IPS-20b (cell line): ENCODE results near the gene STAM2.
"Not testable (repeated sequence)": the region's sequence is repeated elsewhere in the genome, so short reads cannot be mapped to it uniquely, and the experiment has no call there.

ENCODE experiments used
- H3K27ac ChIP-seq: one replicate; pipeline ENCODE4 v1.5.1; 2013; ENCODE audit warnings: low read length
- H3K27me3 ChIP-seq: 2 replicates; pipeline ENCODE4 v1.6.1; 2013; ENCODE audit warnings: mild to moderate bottlenecking, low read length, inconsistent platforms; ENCODE audit not compliant: insufficient read depth
- H3K36me3 ChIP-seq: 2 replicates; pipeline ENCODE4 v1.6.1; 2013; ENCODE audit warnings: low read depth, mild to moderate bottlenecking, inconsistent platforms, low read length, moderate library complexity; ENCODE audit not compliant: insufficient read depth
- H3K4me1 ChIP-seq: 2 replicates; pipeline ENCODE4 v1.6.1; 2013; ENCODE audit warnings: mild to moderate bottlenecking, control low read depth, inconsistent platforms, low read length, moderate library complexity; ENCODE audit not compliant: insufficient read depth
- H3K4me3 ChIP-seq: 2 replicates; pipeline ENCODE4 v1.5.1; 2013; ENCODE audit warnings: mild to moderate bottlenecking, low read length, inconsistent platforms
- H3K9ac ChIP-seq: 2 replicates; pipeline ENCODE4 v1.6.1; 2013; ENCODE audit warnings: low read depth, mild to moderate bottlenecking, inconsistent platforms, low read length, moderate library complexity
- H3K9me3 ChIP-seq: 2 replicates; pipeline ENCODE4 v1.6.1; 2013; ENCODE audit warnings: mild to moderate bottlenecking, low read depth, low read length, inconsistent platforms; ENCODE audit not compliant: insufficient read depth

Gene STAM2

DNA sequence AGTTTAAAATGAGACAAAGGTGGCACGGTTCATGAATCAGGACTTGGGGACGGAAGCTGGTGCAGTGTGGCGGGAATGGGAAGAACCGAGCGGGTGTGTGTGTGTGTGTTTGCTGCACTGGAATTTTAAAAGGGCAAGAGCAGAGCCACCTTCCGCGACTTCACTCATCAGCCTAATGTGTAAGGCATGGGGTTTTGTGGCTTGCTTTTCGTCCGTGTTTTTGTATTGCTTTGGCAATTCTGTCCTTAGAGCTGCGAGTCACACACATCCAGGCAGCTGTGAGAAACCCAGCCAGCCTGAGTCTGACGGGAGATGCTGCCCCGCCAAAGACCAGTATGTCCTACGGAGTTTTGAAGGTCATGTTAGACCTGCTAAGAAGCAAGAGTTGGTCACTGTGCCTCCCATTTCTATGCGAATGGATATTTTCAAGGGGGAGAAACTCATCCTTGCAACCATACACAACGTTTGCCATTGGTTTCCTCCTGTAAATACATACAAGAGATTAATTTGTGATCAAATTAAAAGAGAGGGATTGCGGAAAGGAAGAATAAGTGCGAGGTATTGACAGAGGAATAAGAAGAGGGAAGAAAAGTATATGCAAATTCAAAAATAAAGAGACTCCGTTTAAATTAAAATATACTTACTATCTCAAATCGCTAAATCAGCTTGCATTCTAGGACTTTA is 76.1 kb downstream of the STAM2 start:
- Histone ChIP-seq H3K27me3 (peaks cover 72% of the 10 kb centered on the region), H3K36me3 (no peaks in the 10 kb centered on the region), H3K9me3 (no peaks in the 10 kb centered on the region), H3K9ac (peak overlapping the region; percentile 81; the same call in 1 of the 2 replicates), H3K27ac (no peak overlapping the region), H3K4me1 (0 out of 2 replicates have a peak, but pooled peaks cover 6% of the 10 kb centered on the region), H3K4me3 (peak overlapping the region; percentile 93)

DNA sequence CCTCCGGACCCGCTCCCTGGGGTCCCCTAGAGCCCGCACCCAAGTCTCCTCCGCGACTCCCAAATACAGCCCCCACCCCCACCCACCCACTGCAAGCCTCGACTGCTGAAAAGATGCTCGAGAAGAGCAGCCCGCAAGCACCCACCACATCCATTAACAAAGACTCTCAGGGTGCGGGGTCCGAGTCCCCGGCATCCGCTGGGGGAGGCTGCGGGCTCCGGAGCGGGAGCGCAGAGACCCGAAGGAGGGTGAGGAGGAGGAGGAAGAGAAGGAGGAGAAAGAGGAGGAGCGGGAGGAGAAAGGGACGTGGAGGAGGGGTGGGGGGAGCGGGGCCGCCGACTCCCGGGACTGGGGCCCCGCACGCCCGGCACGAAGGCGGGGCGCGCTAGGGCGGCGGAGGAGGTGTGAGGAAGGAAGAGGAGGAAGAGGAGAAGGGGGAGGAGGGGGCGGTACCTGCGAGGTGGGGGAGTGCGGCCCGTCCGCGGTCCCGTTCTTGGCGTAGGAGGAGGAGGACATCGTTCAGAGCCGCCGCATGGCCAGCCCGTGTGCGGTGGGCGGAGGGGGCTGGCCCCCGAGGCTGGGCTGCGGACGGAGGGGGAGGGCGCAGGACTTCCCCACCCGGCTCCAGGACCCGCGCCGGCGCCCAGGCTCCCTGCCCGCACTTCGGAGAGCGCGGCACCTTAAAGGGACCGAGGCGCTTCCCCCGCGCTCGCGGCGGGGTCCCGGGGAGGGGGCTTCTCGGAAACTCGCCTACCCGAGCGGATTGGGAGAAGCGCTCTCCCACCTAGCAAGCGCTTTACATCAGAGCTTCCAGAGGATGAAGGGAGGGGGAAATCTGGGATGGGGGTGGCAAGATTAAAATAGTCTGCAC is 76.8 kb downstream of the STAM2 start, which contains the start of gene CACNB4:
CACNB4 (minus strand) TSS at position 549 of the 871 bp plus-strand sequence.
- Histone ChIP-seq H3K9ac (peak within 1 kb of the TSS; percentile 81; the same call in 1 of the 2 replicates), H3K4me3 (peak within 1 kb of the TSS; percentile 93), H3K9me3 (no peaks in the 10 kb centered on the region), H3K4me1 (0 out of 2 replicates have a peak, but pooled peaks cover 6% of the 10 kb centered on the region), H3K36me3 (no peaks in the 10 kb centered on the region), H3K27ac (no peak within 1 kb of the TSS), H3K27me3 (peaks cover 76% of the 10 kb centered on the region)

DNA sequence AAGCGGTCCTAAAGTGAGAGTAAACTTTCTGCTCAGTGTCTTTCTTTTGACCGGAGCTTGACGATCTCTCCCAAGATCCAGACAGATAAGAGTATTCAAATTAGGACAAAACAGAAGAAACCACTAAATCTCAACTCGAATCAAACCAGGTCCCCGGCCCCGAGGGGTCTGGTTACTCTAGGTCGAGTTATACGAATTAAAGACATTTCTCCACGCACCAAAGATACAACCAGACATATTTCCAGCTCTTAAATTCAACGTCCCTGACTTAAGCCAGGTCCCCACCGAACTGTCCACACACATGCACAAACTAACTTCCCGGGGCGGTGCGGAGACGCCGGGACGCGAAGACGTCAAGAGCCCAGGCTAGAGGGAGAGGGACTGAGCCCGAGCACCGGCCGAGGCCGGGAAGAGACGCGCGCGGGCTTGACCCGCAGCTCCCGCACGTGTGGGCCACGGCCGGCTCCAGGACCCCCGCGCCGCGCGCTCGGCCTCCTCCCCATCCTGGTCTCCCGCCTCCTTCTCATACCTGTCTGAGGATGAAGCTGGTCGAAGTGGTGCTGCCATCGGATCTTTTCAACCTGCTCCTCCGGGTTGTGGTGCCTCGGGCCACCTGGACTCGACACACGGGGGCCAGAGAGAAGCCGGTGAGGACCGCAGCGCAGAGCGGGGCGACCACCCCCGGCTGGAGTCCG is 77.6 kb downstream of the STAM2 start:
- Histone ChIP-seq H3K4me3 (peak overlapping the region; percentile 93), H3K4me1 (0 out of 2 replicates have a peak, but pooled peaks cover 6% of the 10 kb centered on the region), H3K9ac (peak overlapping the region; percentile 38; the same call in 1 of the 2 replicates), H3K36me3 (no peaks in the 10 kb centered on the region), H3K27ac (no peak overlapping the region), H3K9me3 (no peaks in the 10 kb centered on the region), H3K27me3 (peaks cover 76% of the 10 kb centered on the region)

DNA sequence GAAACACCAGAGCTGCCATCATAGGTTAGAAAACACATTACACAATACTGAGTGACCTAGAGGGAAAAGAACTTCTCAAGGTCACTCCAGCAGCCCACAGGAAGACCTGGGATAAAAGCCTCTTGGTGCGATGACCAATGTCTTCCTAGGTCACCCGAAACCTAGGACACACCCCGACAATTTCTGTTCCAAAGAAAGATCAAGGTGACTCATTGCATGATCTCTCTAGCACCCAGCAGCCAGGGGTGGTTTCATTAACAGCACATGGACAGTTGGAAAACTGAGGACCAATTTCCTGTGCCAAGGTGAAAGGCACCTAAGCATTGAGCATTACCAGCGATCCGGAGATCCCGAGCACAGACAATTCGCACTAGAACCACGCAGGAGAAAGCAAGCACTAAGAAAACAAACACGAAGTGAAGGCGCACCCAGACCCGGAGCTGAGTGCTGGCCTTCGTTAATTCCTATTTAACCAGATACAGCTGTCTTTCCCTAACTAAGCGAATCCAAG is 78.2 kb downstream of the STAM2 start:
- no peaks in the 10 kb centered on the region for H3K9me3 ChIP-seq
- H3K36me3 ChIP-seq, result no peaks in the 10 kb centered on the region
- H3K4me3 ChIP-seq, result peak overlapping the region; percentile 93
- no peak overlapping the region for H3K9ac ChIP-seq
- H3K27me3 ChIP-seq, result peaks cover 76% of the 10 kb centered on the region
- H3K27ac ChIP-seq, result no peak overlapping the region
- 0 out of 2 replicates have a peak, but pooled peaks cover 6% of the 10 kb centered on the region for H3K4me1 ChIP-seq

DNA sequence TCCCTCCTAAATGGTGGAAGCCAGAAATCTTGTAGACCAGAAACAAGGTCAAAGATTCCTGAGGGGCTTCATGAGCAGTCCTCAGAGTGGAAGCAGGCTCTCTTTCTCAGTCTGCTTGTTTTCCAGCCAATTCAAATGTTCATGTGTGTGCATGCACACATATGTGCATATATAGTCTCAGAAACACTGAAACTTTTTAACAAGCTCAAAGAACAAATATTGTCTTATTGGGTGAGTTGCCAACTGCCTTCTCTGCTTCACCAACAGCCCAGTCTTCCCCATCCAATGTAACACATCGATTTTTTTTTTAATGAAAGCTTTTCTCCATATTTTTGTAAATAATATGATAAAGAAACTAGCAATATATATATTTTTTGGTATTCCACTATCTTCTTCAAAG is 80.4 kb downstream of the STAM2 start:
- no peak overlapping the region for H3K27ac ChIP-seq
- H3K27me3 ChIP-seq, result peaks cover 60% of the 10 kb centered on the region
- H3K36me3 ChIP-seq, result no peaks in the 10 kb centered on the region
- H3K4me3 ChIP-seq, result no peak overlapping the region
- H3K9ac ChIP-seq, result no peak overlapping the region
- no peaks in the 10 kb centered on the region for H3K9me3 ChIP-seq
- H3K4me1 ChIP-seq, result 0 out of 2 replicates have a peak, but pooled peaks cover 6% of the 10 kb centered on the region

DNA sequence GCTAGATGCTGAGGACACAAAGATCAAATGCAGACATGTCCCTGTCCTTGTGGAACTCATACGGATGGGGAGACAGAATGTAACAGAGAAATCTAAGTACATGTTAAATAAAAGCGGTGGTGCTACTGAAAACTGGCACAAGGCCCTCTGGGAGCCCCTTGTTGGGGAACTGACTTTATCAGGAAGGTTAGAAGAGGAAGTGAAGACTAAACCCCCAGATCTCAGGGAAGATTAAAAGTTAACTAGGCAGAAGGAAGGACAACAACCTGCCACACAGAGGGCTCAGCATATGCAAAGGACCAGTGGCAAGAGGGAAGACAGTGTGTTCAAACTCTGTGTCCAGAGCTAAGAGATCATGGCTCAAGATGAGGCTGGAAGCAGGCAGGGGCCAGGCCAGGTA is 81.5 kb downstream of the STAM2 start:
- H3K36me3 ChIP-seq, result no peaks in the 10 kb centered on the region
- H3K9ac ChIP-seq, result no peak overlapping the region
- 0 out of 2 replicates have a peak, but pooled peaks cover 6% of the 10 kb centered on the region for H3K4me1 ChIP-seq
- H3K4me3 ChIP-seq, result no peak overlapping the region
- H3K27ac ChIP-seq, result no peak overlapping the region
- H3K27me3 ChIP-seq, result peaks cover 49% of the 10 kb centered on the region
- H3K9me3 ChIP-seq, result no peaks in the 10 kb centered on the region

DNA sequence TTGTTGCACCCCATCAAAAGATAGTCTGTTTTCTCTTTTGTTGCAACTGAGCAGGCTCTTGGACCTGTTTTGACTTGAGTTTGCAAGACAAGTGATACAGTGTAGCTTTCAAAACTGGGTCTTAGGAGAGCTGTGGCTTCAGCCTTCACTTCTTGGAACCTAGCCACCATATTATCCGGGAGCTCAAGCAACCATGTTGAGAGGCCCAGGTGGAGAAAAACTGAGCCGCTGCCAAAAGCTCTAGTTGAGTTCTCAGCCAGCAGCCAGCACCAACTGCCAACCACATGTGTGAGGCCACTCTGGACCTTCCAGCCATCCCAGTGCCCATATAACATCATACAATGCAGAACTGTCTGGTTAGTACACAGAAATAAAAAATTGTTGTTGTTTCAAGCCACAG is 82.1 kb downstream of the STAM2 start:
- Histone ChIP-seq H3K9me3 (no peaks in the 10 kb centered on the region), H3K27me3 (peaks cover 43% of the 10 kb centered on the region), H3K27ac (no peak overlapping the region), H3K36me3 (no peaks in the 10 kb centered on the region), H3K9ac (no peak overlapping the region), H3K4me3 (no peak overlapping the region), H3K4me1 (0 out of 2 replicates have a peak, but pooled peaks cover 6% of the 10 kb centered on the region)

DNA sequence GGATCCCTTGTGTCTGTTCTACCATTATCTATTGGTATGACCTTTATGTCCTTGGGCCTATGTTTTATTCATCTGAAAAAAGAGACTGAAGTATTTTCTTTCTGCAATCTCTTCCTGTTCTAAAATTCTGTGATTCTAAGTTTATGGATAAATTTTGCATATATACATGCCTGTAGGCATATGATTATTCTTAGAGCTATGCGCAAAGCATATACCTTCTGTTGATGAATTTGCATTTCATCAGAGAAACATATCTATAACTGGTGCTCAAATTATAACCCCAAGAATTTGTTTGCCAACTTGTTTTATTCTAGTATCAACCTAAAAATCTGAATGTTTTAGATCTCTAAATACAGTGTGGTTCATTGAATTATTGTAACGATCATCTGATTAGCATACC is 83.5 kb downstream of the STAM2 start:
- no peaks in the 10 kb centered on the region for H3K36me3 ChIP-seq
- peaks cover 30% of the 10 kb centered on the region for H3K27me3 ChIP-seq
- 0 out of 2 replicates have a peak, but pooled peaks cover under 1% of the 10 kb centered on the region for H3K4me1 ChIP-seq
- no peak overlapping the region for H3K9ac ChIP-seq
- no peak overlapping the region for H3K27ac ChIP-seq
- no peaks in the 10 kb centered on the region for H3K9me3 ChIP-seq
- H3K4me3 ChIP-seq, result no peak overlapping the region

DNA sequence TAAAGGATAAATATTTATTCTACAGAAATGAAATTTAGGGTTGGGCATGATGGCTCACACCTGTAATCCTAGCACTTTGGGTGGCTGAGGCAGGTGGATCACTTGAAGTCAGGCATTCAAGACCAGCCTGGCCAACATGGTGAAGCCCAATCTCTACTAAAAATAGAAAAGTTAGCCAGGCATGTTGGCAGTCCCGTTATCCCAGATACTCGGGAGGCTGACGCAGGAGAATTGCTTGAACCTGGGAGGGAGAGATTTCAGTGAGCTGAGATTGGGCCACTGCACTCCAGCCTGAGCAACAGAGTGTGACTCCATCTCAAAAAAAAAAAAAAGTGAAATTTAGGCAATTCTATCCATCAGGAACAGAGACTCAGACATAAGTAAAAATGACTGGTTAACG is 84.8 kb downstream of the STAM2 start:
- H3K36me3 ChIP-seq, H3K9ac ChIP-seq, H3K27ac ChIP-seq, H3K4me3 ChIP-seq, H3K4me1 ChIP-seq, H3K9me3 ChIP-seq: not testable (repeated sequence)
- H3K27me3 ChIP-seq, result peaks cover 16% of the 10 kb centered on the region

DNA sequence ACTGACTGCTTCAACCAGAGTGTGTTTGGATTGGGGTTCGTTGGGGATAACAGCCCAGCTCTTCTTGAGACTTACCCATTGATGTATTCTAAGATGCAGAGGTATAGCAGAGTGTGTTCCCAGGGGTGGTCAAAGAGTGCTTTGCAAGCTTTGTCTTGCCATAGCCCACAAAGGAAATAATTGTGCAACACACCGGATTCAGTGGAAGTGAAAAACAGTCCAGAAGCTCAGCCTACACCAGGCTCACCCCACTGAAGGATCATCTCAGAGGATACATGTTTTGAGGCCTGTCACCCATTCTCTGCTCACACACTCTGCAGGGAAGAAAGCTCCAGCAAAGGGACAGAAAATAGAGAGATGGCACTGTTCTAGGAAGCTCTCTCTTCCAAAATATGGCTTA is 86.3 kb downstream of the STAM2 start:
- Histone ChIP-seq H3K9me3 (no peaks in the 10 kb centered on the region), H3K4me3 (no peak overlapping the region), H3K27me3 (0 out of 2 replicates have a peak, but pooled peaks cover 1% of the 10 kb centered on the region), H3K9ac (no peak overlapping the region), H3K27ac (no peak overlapping the region), H3K36me3 (no peaks in the 10 kb centered on the region), H3K4me1 (no peaks in the 10 kb centered on the region)

DNA sequence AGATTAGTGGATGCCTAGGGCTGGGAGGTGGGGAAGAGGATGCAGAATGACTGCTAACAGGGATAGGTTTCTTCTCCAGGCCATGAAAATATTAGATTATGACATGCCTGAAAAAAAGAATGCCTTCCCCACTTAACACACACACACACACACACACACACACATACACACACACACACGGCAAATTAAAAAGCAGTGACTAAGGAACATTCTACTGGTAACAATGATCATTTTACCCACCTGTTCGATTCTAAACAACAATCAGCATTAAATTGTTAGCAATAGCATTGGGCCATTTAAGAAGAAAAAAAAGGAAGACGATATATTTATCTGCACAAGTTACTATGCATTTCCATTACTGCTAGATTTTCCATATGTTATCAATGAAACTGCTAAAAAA is 87.6 kb downstream of the STAM2 start:
- H3K4me3 ChIP-seq, result no peak overlapping the region
- H3K27ac ChIP-seq, result no peak overlapping the region
- no peaks in the 10 kb centered on the region for H3K36me3 ChIP-seq
- H3K27me3 ChIP-seq, result no peaks in the 10 kb centered on the region
- H3K9ac ChIP-seq, result no peak overlapping the region
- H3K4me1 ChIP-seq, result no peaks in the 10 kb centered on the region
- no peaks in the 10 kb centered on the region for H3K9me3 ChIP-seq
